NCI-H345 treated with DMSO at 0.1 percent for 48 hours (cell line): ENCODE data around the gene SH3BGR.
"Not testable (repeated sequence)": the region's sequence is repeated elsewhere in the genome, so short reads cannot be mapped to it uniquely, and the experiment has no call there.

Experiments
- DNase-seq: peaks from one replicate; lab custom pipeline; 2025; ENCODE audit not compliant: unreplicated experiment; lab: John Stamatoyannopoulos, UW

Gene SH3BGR

DNA sequence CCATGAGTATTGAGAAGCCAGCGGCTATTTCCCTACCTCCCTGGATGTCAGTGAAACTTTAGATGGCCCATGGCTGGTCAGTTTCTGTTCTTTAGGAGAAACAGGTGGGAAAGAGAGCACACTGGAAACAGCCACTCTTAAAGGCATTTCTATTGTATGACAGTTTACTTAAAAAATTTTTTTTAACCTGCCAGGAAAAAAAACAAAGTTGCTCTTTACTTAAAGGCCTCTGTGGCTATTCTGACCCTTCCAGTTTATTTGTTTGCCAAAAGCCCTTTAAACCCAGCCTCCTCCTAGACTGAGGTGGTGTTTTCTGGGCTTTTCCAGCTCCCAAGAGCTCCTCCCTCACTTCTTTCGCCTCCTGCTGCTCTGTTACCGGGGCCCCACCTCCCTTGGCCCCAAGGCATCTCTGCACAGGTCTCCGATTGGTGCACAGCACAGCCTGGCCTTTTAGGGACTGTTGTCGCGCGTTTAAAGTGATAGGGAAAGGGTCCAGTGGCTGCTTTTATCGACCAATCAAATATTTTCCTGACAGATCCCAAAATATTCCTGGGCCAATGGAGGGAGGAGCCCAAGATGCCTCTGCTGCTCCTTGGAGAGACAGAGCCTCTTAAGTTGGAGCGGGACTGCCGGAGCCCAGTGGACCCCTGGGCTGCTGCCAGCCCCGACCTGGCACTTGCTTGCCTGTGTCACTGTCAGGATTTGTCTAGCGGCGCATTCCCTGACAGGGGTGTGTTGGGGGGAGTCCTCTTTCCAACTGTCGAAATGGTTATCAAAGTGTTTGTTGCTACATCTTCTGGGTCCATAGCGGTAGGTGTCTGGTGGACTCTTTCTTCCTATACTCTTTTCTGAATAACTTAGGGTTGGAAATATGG is at the start of gene SH3BGR:
Gene SH3BGR (plus strand): TSS at position 639 of the 875 bp plus-strand sequence. CDS start 127 bp downstream, at position 766.
- no peak for DNase-seq

DNA sequence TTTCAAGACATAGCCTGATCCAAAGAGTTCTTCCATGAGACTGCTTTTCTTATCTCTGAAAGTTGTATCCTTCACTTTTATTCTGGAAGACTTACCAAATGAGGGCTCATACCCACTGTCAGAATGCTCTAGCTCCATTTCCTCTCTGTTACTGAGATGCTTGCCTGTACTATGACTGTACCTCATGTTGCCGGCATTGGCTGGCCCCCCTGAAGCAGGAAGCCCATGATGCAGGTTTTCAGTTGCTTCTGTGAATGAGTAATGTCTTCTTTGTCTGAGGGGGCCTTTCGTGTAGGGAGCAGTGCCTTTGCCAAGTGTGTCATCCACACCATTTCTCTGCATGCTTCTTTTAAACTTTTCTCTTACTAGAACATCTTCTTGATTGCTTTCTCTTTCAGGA is 45.7 kb upstream of the SH3BGR start:
- no peak for DNase-seq

GRCh38 chr21:39419204-39419603 is 32.6 kb upstream of the SH3BGR start:
- not testable (repeated sequence) for DNase-seq

DNA sequence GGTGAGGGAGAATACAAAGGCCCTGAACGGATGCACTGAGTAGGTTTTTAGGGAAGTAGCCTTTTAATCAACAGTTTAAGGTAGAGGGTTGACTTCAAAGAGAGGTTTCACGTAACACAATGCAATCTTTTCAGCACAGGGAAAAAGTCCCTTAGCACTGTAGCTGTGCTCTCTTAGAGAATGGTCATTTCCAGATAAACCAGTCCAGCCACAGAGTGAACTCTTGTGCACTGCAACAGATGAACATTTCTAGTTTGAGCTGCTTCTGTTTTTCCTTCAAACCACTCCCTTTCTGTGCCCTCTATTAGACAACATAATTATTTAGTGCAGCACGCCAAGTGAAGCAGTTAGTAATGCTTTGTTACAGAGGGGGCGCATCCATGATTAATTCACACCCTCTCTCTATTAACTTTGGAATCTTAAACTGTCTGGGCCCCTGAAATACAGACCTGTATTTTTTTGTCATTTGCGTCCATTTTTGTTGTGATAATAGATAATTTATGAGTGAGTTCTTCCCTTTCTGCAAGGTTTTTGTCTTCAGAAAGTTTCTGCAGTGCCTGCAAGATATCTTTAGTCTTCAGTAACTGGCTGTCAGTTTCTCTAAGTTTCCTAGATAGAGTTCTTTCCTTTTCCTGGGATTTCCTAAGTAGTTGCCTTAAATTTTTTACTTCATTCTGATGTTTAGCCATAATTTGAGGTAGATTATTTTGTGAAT is 29.1 kb upstream of the SH3BGR start:
- no peak for DNase-seq

- no peak for DNase-seq
Observed at GRCh38 chr21:39429445-39429844, 22.3 kb upstream of the SH3BGR start.

DNA sequence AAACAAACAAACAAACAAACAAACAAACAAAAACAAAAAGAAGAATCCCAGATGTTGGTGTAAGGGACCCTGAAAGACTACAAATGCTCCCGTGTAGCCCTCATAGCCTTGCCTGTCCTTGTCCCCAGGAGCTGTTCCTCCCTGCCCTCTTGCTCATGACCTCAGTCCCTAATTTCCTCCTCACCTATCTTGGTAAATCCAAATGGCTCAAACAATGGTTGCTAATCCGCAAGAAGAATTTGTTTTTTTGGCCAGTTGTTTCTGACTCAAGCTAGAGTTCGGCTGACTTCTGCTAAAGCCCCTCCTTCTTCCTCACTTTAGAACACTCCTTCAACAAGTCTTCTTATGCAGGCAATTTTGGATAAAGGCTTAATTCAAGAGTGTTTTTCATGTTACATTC is 21.8 kb upstream of the SH3BGR start:
- DNase-seq: no peak

DNA sequence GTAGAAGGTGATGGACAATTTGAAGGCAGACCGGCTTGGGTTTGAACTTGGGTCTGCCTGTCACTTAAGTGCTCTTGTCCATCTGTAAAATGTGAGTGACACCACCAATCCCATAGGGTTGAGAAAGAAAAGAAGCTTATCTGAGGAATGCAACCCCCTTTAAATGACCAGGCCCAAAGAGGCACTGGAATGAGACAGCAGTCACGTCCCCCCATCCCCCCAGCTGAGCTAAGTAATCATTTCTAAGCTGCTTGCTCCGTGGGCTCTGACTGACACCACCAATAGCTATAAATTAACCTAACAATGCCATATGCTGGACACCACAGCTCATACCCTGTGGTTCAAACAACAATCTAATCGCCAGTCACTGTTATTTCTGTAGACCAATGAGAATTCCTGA is 21.3 kb upstream of the SH3BGR start:
- no peak for DNase-seq

GRCh38 chr21:39430954-39431353 is 20.8 kb upstream of the SH3BGR start:
- no peak for DNase-seq

DNA sequence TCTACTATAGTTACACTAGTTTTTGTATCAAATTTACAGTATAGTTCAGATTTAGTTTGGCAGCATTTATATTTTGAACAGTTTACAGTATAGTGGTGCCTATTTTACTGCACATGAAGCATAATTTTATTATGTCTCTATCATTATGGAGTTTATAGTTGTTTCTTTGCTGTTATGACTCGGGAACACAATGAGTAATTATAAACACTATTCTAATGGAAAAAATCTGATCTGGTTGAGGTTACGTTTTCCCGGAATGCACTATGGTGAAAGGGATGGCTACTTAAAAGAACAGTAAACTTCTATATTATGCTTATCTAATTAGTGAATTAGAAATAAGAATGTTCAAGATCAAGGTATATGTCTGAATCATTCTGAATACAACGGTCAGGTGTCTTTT is 16.8 kb upstream of the SH3BGR start:
- no peak for DNase-seq

- DNase-seq: no peak
Observed at GRCh38 chr21:39439232-39439631, 12.5 kb upstream of the SH3BGR start.

DNA sequence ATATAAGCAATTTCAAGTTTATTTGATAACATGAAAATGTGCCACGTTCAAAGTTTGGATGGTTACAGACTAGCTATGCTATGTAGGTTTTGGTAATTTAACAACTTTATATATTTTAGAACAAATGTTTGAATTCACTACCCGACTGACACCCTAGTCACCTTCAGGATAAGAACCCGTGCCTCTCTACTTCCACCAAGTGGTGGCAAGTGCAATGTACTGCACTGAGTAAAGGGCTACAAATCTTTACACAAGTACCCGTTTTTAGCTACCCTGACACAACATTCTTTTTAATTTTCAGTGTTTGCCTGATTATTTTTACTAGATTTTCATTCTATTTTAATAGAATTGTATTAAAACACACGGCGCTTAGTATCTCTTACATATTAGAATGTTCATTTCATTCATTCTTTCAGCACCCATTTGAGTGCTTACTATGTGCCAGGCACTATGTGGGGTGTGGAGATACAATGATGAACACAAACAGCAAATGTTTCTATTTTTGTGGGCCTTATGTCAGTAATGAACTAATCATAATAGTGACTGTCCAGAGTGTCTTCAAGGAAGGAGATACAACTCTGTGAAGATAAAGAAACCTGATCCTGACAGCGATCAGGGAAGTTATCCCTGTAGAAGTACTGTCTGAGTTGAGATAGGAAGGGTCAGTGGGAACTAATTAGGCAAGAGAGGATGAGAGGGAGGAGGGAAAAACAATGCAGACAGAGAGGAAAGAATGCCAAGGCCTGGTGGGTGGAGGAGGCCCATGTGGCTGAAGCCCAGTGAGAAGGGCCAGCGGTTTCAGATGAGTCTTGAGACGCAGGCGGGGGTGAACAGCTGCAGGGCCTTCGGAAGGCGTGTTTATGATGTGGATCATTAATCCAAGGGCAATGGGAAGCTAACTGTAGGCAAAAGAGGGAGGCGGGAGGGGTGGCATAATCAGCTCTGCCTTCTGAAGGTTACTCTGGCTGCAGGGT is 10.0 kb upstream of the SH3BGR start:
- peak; percentile 7 for DNase-seq

DNA sequence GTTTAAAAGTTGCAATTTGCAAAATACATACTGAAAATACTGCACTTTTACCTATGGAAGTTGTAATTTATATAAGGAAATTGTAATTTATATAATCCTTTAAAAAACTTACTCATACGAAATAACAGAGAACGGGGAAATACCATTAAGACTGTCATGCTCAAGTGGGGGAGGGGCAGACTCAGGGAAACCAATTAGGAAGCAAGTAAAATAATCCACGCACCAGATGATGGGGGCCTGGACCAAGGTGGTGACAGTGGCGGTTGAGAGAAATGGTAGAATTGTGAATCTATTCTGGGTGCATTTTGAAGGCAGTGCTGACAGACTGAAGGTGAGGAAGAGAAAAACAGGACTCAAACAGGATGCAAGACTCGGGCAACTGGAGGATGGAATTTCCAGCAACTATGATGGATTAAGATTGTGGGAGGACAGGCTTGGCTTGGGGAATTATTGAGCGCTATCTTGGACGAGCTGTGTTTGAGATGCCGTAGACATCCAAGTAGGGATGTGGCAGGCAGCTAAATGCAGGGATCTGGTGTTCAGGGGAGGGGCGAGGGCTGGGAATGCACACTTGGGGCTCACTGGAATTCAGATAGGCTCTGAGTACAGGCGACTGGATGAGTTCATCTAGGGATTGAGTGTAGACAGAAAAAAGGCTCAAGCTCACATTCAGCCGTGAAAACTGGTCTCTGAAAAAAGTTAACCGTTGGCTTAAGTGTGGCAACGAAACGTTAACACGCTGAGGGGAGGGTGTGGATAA is 7.2 kb upstream of the SH3BGR start:
- no peak for DNase-seq

GRCh38 chr21:39445321-39446269 is 6.2 kb upstream of the SH3BGR start, which contains the start of gene LCA5L:
Gene LCA5L (minus strand): TSS chr21:39445778. CDS start chr21:39428493, 17,285 bp downstream.
- DNase-seq: peak; percentile 84

DNA sequence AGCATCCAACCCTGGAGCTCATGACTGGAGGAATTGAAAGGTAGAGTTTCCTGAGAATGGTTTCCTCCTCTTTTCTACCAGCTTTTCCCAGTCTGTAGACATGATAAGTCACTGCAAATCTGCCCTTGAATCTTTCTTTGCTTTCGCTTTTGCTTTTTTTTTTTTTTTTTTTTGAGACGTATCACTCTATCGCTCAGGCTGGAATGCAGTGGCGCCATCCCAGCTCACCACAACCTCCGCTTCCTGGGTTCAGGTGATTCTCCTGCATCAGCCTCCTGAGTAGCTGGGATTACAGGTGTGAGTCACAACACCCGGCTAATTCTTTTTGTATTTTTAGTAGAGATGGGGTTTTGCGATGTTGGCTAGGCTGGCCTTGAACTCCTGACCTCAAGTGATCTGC is 4.5 kb upstream of the SH3BGR start:
- no peak for DNase-seq

- DNase-seq: no peak
Observed at GRCh38 chr21:39452207-39452969, 618 bp downstream of the SH3BGR start.

DNA sequence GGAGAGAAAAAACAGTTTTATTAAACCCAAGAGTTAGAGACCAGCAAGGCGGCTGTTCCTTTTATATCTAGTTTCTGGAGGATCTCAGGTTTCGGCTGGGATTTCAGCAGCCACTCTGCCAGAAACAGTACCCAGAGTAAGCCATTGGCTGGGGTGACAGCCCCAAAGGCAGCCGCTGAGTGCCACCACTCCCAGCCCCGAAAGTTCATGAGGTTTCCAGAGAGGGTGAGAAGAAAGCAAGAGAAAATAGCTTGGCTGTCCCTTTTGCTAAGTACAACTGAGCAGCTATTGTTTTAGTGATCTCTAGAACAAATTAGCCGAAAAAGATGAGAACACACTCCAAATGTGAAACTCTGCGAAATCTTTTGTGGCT is 1.2 kb downstream of the SH3BGR start:
- DNase-seq: no peak

DNA sequence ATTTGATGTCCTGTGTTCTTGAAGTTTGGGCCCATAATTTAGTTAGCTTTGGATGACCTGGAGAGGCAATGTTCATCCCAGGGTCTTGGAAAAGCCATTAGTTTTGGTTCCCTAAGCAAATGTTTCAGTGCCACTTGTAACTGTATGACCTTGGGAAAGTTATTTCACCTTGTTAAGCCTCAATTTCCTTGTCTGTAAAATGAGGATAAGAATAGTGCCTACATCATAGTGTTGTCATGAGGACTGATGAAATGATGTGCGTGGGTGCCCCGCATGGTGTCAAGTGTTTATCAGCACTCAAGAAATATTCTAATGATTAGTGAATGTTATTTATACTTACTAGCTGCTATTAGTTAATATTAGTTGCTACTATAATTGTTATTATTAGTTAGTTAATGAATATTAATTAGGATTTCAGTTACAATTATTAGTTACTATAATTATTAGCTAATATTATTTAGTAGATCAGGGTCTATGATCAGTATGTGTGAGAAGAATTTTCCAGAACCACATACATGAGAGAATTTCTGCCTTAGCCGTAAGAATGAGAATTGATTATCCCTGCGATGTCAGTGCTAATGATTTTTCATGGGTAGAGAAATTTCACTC is 1.9 kb downstream of the SH3BGR start:
- DNase-seq: no peak
